HepG2 (cell line): ENCODE data around the gene PTAR1. TPM values are rescaled to one million over a fixed set of nuclear protein-coding genes. Genes with fewer than 3 reads are reported as not detected.

Experiments used
- ATAC-seq: fragments of 200-7000 bp; cut with Tn5 transposase; 3 replicates; pipeline ENCODE4 v1.9.1; 2020; ENCODE audit warnings: mild to moderate bottlenecking, moderate library complexity
- BruUV-seq: library from RNA; stranded (reverse); fragments of 400-500 nt; replicated peaks from 2 replicates; lab custom pipeline; 2021; lab: Mats Ljungman, UMichigan
- CTCF ChIA-PET: fragments of 300-600 bp; formaldehyde crosslinking; extraction: SDS; loops from one replicate; lab custom pipeline; 2021; ENCODE audit warnings: low total read pairs, inconsistent platforms, low intra/inter-chr PET ratio; lab: Yijun Ruan, JAX
- POLR2A ChIA-PET: fragments of 350-600 bp; sonication (Branson Sonifier 250); formaldehyde crosslinking; loops from one replicate; lab custom pipeline; 2020; ENCODE audit warnings: antibody characterized with exemption, inconsistent platforms; lab: Yijun Ruan, JAX
- DNase-seq: peaks from one replicate; pipeline ENCODE4 v3.0.0-alpha.2; 2015; ENCODE audit warnings: low spot score
- FAIRE-seq: peaks from 3 replicates; lab custom pipeline; 2011; peaks lifted over from hg19 to GRCh38; lab: Jason Lieb, UNC
- H2AFZ ChIP-seq: one replicate; pipeline ENCODE4 v1.6.1; 2011; ENCODE audit warnings: low read length, inconsistent platforms
- H3K27ac ChIP-seq: fragments of 300-600 bp; 3 replicates; pipeline ENCODE4 v1.8.0; 2011; ENCODE audit warnings: mixed run types, mild to moderate bottlenecking, mixed read lengths, low read length, inconsistent platforms; ENCODE audit not compliant: insufficient read depth; ENCODE audit errors: extremely low read length
- H3K27me3 ChIP-seq, 2 experiments: fragments of 200-600 bp in 1 of 2; 2 replicates in 1 of 2; 3 replicates in 1 of 2; pipeline versions ENCODE4 v1.6.0 to v1.8.0; 2011; ENCODE audit warnings: low read length in 2 of 2, mild to moderate bottlenecking in 2 of 2, moderate library complexity in 2 of 2, inconsistent platforms in 1 of 2; ENCODE audit not compliant: insufficient read depth in 2 of 2, control insufficient read depth in 1 of 2
- H3K36me3 ChIP-seq, 2 experiments: fragments of 200-600 bp in 1 of 2; replicated peaks in 1 of 2; 2 replicates in 1 of 2; 3 replicates in 1 of 2; pipeline versions ENCODE4 v1.5.1 to v1.8.0; 2011; ENCODE audit warnings: low read length in 2 of 2, inconsistent platforms in 1 of 2; ENCODE audit not compliant: insufficient read depth in 2 of 2, control insufficient read depth in 1 of 2
- H3K4me1 ChIP-seq: 2 replicates; pipeline ENCODE4 v1.5.1; 2012; ENCODE audit warnings: low read length, inconsistent platforms; ENCODE audit not compliant: insufficient read depth
- H3K4me2 ChIP-seq: 2 replicates; pipeline ENCODE4 v1.6.0; 2011; ENCODE audit warnings: low read depth, low read length, inconsistent platforms
- H3K4me3 ChIP-seq, 3 experiments: fragments of 200-600 bp in 1 of 3; sonication (generic), shearing (Covaris generic) in 1 of 3; replicated peaks in 1 of 3; 2 replicates each; pipeline ENCODE4 v1.5.1; 2011 to 2016; ENCODE audit warnings: low read length in 3 of 3, inconsistent platforms in 2 of 3, low read depth in 2 of 3, mild to moderate bottlenecking in 2 of 3, control low read depth in 1 of 3, mixed read lengths in 1 of 3; ENCODE audit not compliant: insufficient read depth in 1 of 3
- H3K79me2 ChIP-seq: one replicate; pipeline ENCODE4 v1.6.1; 2011; ENCODE audit warnings: low read length, inconsistent platforms; ENCODE audit not compliant: insufficient read depth
- H3K9ac ChIP-seq: 2 replicates; pipeline ENCODE4 v1.6.0; 2011; ENCODE audit warnings: mild to moderate bottlenecking, low read depth, low read length, inconsistent platforms; ENCODE audit not compliant: insufficient read depth
- H3K9me3 ChIP-seq: 2 replicates; pipeline ENCODE4 v1.5.1; 2012; ENCODE audit warnings: mild to moderate bottlenecking, low read length
- H4K20me1 ChIP-seq: 2 replicates; pipeline ENCODE4 v1.6.0; 2011; ENCODE audit warnings: inconsistent platforms, mild to moderate bottlenecking, low read length, moderate library complexity; ENCODE audit not compliant: insufficient read depth
- ATF2 ChIP-seq: sonication (generic); formaldehyde crosslinking; IDR thresholded peaks from 2 replicates; pipeline ENCODE4 v1.4.0; 2020; ENCODE audit warnings: missing genetic modification reagents
- MAFF ChIP-seq: IDR thresholded peaks from 2 replicates; pipeline ENCODE4 v1.6.1; 2011; ENCODE audit warnings: low read depth, low read length, improper control_type of control experiment
- RFXANK ChIP-seq: IDR thresholded peaks from 2 replicates; pipeline ENCODE4 v1.6.1; 2016
- SP4 ChIP-seq: sonication (generic); formaldehyde crosslinking; IDR thresholded peaks from 2 replicates; pipeline ENCODE4 v1.8.1; 2023; ENCODE audit warnings: mild to moderate bottlenecking, missing genetic modification reagents
- ZNF160 ChIP-seq: sonication (generic); formaldehyde crosslinking; IDR thresholded peaks from 2 replicates; pipeline ENCODE4 v1.8.0; 2022; ENCODE audit warnings: mild to moderate bottlenecking, inconsistent platforms, missing genetic modification reagents
- WGBS: methylation state at CpG from one replicate; pipeline ENCODE4 v1.1.6; 2017; ENCODE audit warnings: low lambda C conversion rate; 5-methylcytosine and 5-hydroxymethylcytosine counted together
- in situ Hi-C: cut with HindIII; loops from 2 replicates; pipeline ENCODE4 v1.10.0; 2017; ENCODE audit warnings: low pct_unique_long_range_greater_than_20kb; ENCODE audit not compliant: extremely low pct_ligation_motif_present
- intact Hi-C: fragments of 100-400 bp; cut with micrococcal nuclease; formaldehyde crosslinking; loops from one replicate; pipeline ENCODE4 v1.10.0; 2022; ENCODE audit not compliant: unreplicated experiment
- polyA plus RNA-seq, 8 experiments: library from polyadenylated mRNA; depleted of rRNA in 3 of 8; stranded (reverse) in 7 of 8; unstranded in 1 of 8; fragments of >200 nt; fragmentation: Illumina TruSeq in 4 of 8; extraction: Trizol in 4 of 8; gene quantifications; 2 replicates each; pipeline versions ENCODE4 v1.2.1 to v1.2.3, GENCODE V29; 2011 to 2016; ENCODE audit warnings: low read depth in 4 of 8, missing spikeins in 1 of 8, mixed read lengths in 1 of 8; ENCODE audit not compliant: insufficient read depth in 1 of 8
- total RNA-seq, 5 experiments: library from RNA; depleted of rRNA; stranded (reverse); fragments of >200 nt; fragmentation: Illumina TruSeq; extraction: Trizol; gene quantifications; 2 replicates each; pipeline ENCODE4 v1.2.3, GENCODE V29; 2016; ENCODE audit warnings: low read depth in 1 of 5

Gene PTAR1
- total and polyA plus RNA-seq, 2 of the 13 experiments (the other 11 are each of a cell fraction or from before 2014, with no cell fraction given), result 26.5 to 42.1 TPM

- ChIA-PET POLR2A (no interaction called here), CTCF (no interaction called here)
- Histone ChIP-seq H2AFZ (no peak overlapping the region), H3K27ac (no peak overlapping the region), H4K20me1 (no peaks in the 10 kb centered on the region), H3K4me3 (no peak overlapping the region), H3K36me3 (no peaks in the 10 kb centered on the region), H3K4me1 (no peaks in the 10 kb centered on the region), H3K27me3 (no peaks in the 10 kb centered on the region), H3K9me3 (peaks cover 21% of the 10 kb centered on the region), H3K79me2 (no peaks in the 10 kb centered on the region), H3K9ac (no peak overlapping the region), H3K4me2 (no peak overlapping the region)
- WGBS, result 21% methylated on average over 2 of the region's 2 CpGs
- BruUV-seq, result no TSS peak
- DNase-seq, result no peak
- in situ Hi-C loops (no loop called here), intact Hi-C loops (no loop called here)
- FAIRE-seq, result no peak
- TF ChIP-seq ATF2 (CRISPR knock-in tag) (no peak), ZNF160 (CRISPR knock-in tag) (peak; percentile 96), SP4 (CRISPR knock-in tag) (no peak)
- no peak for ATAC-seq
Measured at GRCh38 chr9:69696802-69697201, 63.0 kb downstream of the PTAR1 start.

DNA sequence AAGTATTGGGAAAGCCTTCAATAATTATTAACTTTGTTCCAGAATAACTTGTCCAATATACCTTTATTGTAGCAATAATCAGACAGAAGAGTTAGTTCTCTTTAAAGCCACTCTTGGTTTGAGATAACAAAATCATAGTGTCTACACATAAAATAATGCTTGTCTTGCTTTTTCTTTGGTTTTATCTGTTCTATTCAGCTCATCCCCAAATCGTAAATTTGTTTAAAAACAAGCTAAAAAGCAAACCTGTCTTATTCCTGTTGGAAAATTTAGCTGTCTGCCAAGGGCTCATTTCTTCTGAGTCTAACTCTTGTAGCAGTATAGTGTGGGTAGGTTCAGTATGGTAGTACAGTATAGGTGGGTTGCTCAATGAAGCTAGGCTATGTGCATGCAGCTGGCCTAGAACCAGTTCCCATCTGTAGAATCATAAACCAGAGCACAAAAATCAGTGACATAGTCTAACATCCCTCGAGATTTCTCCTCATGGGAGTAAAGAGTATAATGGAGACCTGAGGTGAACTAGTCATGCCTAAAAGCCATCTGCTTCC, 69.7 kb downstream of the PTAR1 start:
- Histone ChIP-seq H3K4me1 (no peaks in the 10 kb centered on the region), H3K4me3 (no peak overlapping the region), H3K27me3 (no peaks in the 10 kb centered on the region; a peak in 1 of 5 replicates), H2AFZ (no peak overlapping the region), H4K20me1 (no peaks in the 10 kb centered on the region), H3K36me3 (no peaks in the 10 kb centered on the region), H3K9ac (no peak overlapping the region), H3K9me3 (no peaks in the 10 kb centered on the region), H3K79me2 (no peaks in the 10 kb centered on the region), H3K27ac (no peak overlapping the region), H3K4me2 (no peak overlapping the region)
- BruUV-seq, result no TSS peak
- WGBS, result 0% methylated on average over 2 of the region's 2 CpGs
- TF ChIP-seq RFXANK (CRISPR knock-in tag) (no peak), MAFF (peak; percentile 45; the same call in 1 of the 2 replicates)
- in situ Hi-C loops, result no loop called here
- CTCF ChIA-PET, result no interaction called here
- no peak for DNase-seq
- POLR2A ChIA-PET, result no interaction called here
- FAIRE-seq, result no peak
- intact Hi-C loops, result no loop called here
- ATAC-seq, result no peak
